GM18526 (cell line): Measurements from ENCODE around the gene MACO1.
"Not testable (repeated sequence)": the region's sequence is repeated elsewhere in the genome, so short reads cannot be mapped to it uniquely, and the experiment has no call there.

Experiments used
- POLR2A ChIP-seq: IDR thresholded peaks from 3 replicates; pipeline ENCODE4 v1.6.1; 2011; ENCODE audit not compliant: insufficient read length; ENCODE audit errors: extremely low read depth

Gene MACO1

GRCh38 chr1:25430073-25430966, at the start of gene MACO1:
MACO1 (plus strand) TSS chr1:25430897; CDS start chr1:25431099, 202 bp downstream.
- peak; percentile 71 for TF ChIP-seq POLR2A

DNA sequence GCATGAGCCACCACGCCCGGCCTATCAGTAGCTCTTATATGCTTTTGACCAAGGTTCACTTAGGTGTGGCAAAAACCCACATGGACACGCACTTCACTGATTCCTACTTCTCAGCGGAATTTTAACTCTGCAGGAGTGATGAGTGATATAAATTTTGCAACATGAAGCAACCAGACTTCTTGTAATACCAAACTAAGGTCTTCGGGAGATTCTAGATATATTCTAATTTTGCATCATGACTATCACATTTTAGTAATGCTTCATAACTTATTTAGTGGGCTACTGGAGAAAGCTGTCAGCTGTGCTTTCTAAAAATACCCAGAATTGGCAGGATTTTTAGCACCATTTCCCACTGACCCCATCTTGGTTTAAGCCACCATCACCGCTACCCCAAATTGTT, 37.9 kb upstream of the MACO1 start:
- no peak for TF ChIP-seq POLR2A

DNA sequence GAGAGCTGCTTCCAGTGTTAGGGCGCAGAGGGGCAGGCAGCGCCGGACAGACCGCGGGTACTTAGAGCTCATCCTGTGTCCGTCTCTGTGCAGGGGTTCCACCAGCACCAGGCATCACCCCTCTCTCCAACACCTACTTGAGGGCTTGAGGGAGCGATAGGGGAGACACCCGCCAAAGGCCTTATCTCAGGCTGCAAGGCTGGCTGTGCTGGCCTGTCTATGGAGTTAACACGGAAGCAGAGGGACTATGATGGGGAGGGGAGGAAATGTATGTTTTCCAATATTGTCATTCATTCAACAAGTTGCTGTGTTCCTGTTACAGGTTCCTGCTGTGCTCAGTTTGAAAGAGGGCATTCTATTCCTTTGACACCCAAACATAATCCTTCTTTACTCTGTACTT, 10.0 kb upstream of the MACO1 start, which contains the start of gene RHCE:
RHCE (minus strand) TSS at position 111 of the 400 bp plus-strand sequence; CDS start at position 72, 39 bp downstream.
- TF ChIP-seq POLR2A: not testable (repeated sequence)

DNA sequence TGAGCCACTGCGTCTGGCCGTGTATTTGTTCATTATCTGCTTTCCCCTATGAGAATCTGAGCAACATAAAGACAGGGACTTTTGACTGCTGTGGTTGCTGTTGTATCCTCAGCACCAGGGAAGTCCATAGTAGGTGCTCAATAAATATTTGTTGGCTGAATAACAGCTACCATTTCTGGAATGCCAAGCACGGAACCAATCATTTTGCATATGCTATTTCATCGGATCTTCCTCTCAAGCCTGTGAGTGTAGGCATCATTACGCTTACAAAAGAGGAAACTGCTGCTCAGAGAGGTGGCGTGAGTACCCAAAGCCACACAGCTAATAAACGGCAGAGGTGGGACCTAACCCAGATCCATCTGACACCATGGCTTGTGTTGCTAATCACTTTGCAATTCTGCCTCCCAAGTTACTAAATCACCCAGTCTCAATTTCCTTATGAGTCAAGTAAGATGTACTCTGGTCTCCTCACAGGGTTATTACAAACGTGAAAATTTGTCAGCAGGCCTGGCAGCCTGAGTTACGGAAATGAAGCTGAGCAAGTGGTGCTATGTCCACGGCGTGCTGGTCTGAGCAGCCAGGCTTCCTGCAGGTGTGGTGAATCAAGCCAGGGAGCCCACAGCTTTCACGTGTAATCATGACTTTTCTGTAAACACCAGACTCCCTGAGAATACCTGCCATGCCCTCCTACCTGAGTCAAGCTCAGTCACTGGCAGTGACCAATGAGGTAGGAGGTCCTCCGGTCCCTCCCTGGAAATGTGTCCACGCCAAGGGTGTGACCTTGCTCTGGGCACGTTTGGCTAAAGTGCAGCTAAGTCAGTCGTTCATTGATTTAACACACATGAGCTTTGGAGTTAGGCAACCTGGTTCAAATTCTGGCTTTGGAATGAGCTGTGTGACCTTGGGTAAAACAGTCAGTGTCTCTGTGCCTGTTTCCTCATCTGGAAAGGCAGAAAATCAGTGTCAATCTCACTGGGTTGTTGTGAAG, 5.3 kb upstream of the MACO1 start:
- no peak for TF ChIP-seq POLR2A

DNA sequence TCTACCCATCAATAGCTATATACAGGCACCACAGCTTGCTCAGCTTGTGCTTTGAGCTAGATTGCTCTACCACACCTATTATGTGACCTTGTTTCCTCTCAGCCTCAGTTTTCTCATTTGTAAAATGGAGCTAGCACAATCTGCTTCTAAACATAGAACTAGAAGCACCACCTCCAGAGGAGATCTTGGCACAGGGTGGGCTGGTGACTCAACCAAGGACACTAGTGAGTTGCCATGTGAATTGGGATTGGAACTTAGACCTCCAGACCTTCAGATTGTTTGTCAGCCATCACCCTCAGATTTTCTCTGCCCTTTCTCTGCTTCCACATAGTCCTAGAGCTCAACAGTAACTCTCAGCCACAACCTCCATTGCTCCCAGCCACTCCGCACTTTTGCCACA, 3.0 kb upstream of the MACO1 start:
- TF ChIP-seq POLR2A: no peak

DNA sequence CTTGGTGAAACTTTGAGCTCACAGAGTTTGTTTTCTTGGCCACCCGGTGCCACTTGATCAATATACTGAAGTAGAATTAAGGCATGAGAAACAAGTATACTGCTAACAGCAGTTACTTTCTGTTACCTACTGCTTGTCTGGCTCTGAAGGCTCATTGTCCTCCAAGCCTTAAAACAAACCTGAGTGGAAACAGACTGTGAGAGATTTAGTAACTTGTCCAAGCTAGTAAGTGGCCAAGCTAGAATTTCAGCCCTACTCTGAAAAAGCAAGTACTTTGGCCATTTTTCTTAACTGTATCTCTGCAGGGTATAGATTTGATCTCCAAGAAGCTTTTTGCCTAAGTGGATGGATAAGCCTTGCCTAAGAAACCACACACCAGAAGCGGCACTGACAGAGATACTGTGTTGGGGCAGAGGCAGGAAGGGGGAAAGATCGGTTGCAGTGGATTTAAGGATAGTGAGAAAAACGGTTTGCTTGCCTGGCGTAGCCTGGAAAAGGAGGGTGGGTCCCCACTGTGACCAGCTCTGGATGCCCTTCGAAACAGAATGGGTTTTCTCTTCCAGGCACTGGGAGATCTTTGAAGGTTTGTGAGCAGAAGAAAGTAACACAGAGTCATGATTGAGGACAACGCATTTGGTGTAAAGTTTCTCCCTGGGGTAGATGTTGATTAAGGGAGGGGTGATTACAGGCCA, 2.1 kb upstream of the MACO1 start:
- no peak for TF ChIP-seq POLR2A

GRCh38 chr1:25430967-25431881, 527 bp downstream of the MACO1 start:
- TF ChIP-seq POLR2A: no peak

DNA sequence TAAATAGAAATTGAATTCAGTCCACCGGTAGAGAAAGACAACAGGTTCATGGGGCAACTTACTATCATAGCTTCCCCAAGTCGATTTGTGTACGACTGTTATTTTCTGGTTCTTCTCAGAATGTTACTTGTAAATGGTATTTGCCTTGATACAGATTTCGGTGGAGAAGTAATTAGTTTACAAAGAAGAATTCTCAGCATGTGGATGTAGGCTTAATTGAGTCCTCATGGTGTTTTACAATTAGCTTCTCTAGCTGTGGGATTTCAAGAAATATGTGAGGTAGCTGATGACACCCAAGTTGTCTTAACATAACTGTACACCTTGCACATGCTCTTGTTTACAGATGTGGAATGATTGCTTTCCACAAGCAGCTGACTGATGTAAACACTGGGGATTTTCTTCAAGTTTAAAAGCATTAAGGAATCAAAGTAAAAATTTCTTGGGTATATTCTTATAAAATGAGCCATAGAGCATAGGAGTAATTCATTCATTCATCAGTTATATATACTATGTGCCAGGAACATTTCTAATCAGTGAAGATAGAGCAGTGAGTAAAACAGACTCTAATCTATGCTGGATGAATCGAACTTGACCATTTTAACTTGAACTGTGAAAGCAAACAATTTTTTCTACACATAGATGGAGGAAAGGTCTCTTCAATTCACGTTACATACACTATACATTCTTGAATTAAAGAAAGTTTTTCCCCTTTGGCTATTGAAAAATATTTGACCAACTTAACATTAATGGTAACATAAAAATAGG, 1.4 kb downstream of the MACO1 start:
- TF ChIP-seq POLR2A: no peak

GRCh38 chr1:25432749-25433388, 2.2 kb downstream of the MACO1 start:
- TF ChIP-seq POLR2A: no peak

GRCh38 chr1:25433389-25434186, 2.9 kb downstream of the MACO1 start:
- no peak for TF ChIP-seq POLR2A

DNA sequence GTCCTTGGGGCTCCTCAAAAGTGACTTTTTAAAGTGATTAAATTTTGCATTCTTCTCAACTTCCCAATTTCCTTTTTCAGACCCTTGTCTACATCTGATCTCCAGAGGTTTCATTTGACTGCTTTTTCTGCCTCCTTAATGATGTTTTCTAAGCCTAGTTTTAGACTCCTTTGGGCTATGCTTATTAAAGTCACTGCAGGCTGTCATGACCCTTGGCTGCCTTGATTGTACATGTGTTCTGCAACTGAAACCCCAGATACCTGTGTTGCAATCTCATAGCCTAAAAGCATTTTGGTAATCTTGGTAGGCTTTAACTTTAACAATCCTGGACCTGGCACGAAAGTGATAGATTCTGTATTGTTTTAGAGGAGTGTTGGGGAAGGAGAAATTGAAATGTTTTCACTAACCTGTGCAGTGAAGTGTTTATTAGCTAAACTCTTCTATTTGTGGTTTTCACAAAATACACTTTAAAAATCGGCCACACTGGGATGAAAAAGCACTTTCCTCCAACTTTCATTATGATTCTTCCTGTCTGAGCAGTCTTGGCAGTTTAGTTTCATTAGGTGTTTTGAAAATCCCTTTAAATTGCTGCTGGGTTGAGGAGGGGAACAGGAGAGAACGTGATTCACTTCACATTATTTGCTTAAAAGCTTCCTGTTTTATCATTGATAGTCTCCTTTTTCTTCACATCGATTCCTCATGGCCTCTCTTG, 4.9 kb downstream of the MACO1 start:
- no peak for TF ChIP-seq POLR2A
